Measurements from ENCODE around the gene SEPTIN6.

GRCh38 chrX:119708936-119709335 is 16.0 kb upstream of the SEPTIN6 start:
- TF ChIP-seq MAFK (IDR thresholded peaks at IDR 0.05; ENCODE audit: partially characterized antibody) (no peak), CTCF (IDR thresholded peaks at IDR 0.05) (no peak), USF2 (IDR thresholded peaks at IDR 0.05) (no peak), ZC3H11A (IDR thresholded peaks at IDR 0.05) (no peak)
